GM12878 (cell line): ENCODE measurements around the gene SMARCA4. TPM values are rescaled to one million over a fixed set of nuclear protein-coding genes. Genes with fewer than 3 reads are reported as not detected.

ENCODE experiments used
- BCLAF1 ChIP-seq: fragments of 450-650 bp; IDR thresholded peaks from 2 replicates; pipeline ENCODE4 v1.6.1; 2017; ENCODE audit warnings: antibody characterized with exemption, mild to moderate bottlenecking, moderate library complexity
- E4F1 ChIP-seq: fragments of 450-650 bp; IDR thresholded peaks from 2 replicates; pipeline ENCODE4 v1.6.1; 2018; ENCODE audit warnings: borderline replicate concordance, mild to moderate bottlenecking; ENCODE audit not compliant: partially characterized antibody
- GABPA ChIP-seq: IDR thresholded peaks from 2 replicates; pipeline ENCODE4 v1.6.1; 2014; ENCODE audit warnings: antibody characterized with exemption, low read depth, mild to moderate bottlenecking, inconsistent platforms
- NFXL1 ChIP-seq: fragments of 450-650 bp; IDR thresholded peaks from 2 replicates; pipeline ENCODE4 v1.6.1; 2017; ENCODE audit warnings: antibody characterized with exemption, mild to moderate bottlenecking, borderline replicate concordance
- NR2C2 ChIP-seq: IDR thresholded peaks from 2 replicates; pipeline ENCODE4 v1.6.1; 2011; ENCODE audit warnings: borderline replicate concordance, low read depth; ENCODE audit not compliant: control insufficient read depth, insufficient read length
- PRDM15 ChIP-seq: fragments of 450-650 bp; formaldehyde crosslinking; IDR thresholded peaks from 2 replicates; pipeline ENCODE4 v1.4.0; 2020; ENCODE audit warnings: mild to moderate bottlenecking, moderate library complexity
- SIN3A ChIP-seq: IDR thresholded peaks from 2 replicates; pipeline ENCODE4 v1.6.1; 2012; ENCODE audit warnings: low read depth, low read length, improper control_type of control experiment
- SP1 ChIP-seq: IDR thresholded peaks from one replicate; pipeline ENCODE4 v1.6.1; 2011; ENCODE audit warnings: low read depth, low read length
- TCF3 ChIP-seq: IDR thresholded peaks from 2 replicates; pipeline ENCODE4 v1.6.1; 2012; ENCODE audit warnings: low read depth, mild to moderate bottlenecking, low read length, borderline replicate concordance; ENCODE audit not compliant: insufficient read depth
- ZNF687 ChIP-seq: fragments of 450-650 bp; IDR thresholded peaks from 2 replicates; pipeline ENCODE4 v1.6.1; 2017; ENCODE audit warnings: mild to moderate bottlenecking, moderate library complexity
- polyA plus RNA-seq, 11 experiments: library from polyadenylated mRNA; depleted of rRNA in 4 of 11; unstranded in 6 of 11; stranded (reverse) in 5 of 11; fragments of >200 nt; fragmentation: Nextera tagmentation in 4 of 11; fragmentation: Illumina TruSeq in 1 of 11; extraction: Ambion mirVana in 4 of 11; extraction: Trizol in 1 of 11; gene quantifications; 1 replicate in 1 of 11; 2 replicates in 10 of 11; pipeline versions ENCODE4 v1.2.1 to v1.2.3, GENCODE V29; 2011 to 2016; ENCODE audit warnings: inconsistent platforms in 2 of 11, missing spikeins in 2 of 11, low read depth in 1 of 11
- total RNA-seq, 4 experiments: library from RNA; depleted of rRNA in 3 of 4; stranded (reverse); fragments of >200 nt in 3 of 4; fragmentation: Illumina TruSeq in 1 of 4; extraction: Trizol in 1 of 4; gene quantifications; 2 replicates each; pipeline versions ENCODE4 v1.2.1 to v1.2.3, GENCODE V29; 2013 to 2021

Gene SMARCA4
- total and polyA plus RNA-seq, 10 of the 15 experiments (the other 5 are each of a cell fraction or from before 2014, with no cell fraction given): 22.4 to 175 (median 57.4) TPM

- TF ChIP-seq ZNF687 (no peak), PRDM15 (no peak), BCLAF1 (no peak), SP1 (no peak), NR2C2 (no peak), GABPA (no peak), SIN3A (no peak), E4F1 (no peak), TCF3 (no peak), NFXL1 (no peak)
These were observed 93.0 kb downstream of the SMARCA4 start (continued) for GRCh38 chr19:11053817-11054195.
